ENCODE measurements around the gene XPO6.

The XPO6 gene

DNA sequence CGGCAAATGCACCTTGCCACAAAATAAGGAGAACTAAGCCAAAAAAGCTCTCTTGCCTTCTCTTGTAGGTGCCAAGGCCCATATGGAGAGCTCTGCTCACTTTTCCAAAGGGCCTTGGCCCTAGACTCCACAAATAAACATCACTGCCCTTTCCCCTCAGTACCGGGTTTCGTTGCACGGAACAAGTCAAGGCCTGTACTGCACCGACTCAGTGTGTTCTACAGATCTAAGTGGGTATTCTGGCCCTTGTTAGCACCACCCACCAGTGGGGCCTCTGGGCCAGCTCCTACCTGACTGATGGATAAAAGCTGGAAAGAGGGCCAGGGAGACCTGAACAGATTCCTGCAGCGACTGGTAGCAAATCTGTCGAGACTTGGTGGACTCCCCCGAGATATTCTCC lies 104.5 kb downstream of the XPO6 start:
- no peak overlapping the region for H3K27ac Mint-ChIP-seq
- no peaks in the 10 kb centered on the region for H3K9me3 Mint-ChIP-seq

DNA sequence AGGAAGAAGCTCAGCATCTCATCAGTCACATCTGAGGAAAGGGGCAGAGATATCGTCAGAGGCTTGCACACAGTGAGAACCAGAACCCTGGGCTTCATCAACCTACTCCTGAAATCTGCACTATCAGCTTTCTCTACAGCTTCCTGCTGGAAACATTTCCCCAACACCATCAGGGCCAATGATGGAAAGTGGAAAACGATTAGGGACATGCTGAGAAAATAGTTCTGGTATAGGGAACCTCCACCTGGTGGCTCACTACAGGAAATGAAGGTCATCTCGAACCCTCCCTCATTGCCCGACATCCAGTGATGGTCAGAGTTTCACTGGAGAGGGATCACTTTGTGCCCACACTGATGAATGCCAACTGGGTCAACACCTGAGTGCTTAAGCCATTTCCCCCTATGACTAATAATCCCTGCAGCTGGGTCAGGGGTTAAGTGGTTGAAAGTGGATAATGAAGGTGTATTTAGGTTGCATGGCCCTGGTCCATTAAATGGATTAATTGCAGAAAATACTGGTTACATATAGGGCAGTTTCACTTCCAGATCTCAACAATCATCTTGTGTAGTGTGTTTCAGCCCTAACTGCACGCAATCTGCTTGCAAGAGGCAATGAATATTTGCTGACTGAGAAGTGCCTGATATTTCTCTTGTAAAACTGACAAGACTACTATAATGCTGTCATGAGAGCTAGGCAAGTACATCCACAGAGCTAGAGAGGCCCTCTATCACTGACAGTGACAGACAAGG lies 105.1 kb downstream of the XPO6 start:
- Mint-ChIP-seq H3K4me1 (ENCODE audit: low read depth) (no peaks in the 10 kb centered on the region), H3K36me3 (ENCODE audit: low read depth) (peaks cover 84% of the 10 kb centered on the region), H3K4me3 (no peak overlapping the region), H3K27me3 (no peaks in the 10 kb centered on the region), H3K27ac (no peak overlapping the region), H3K9me3 (no peaks in the 10 kb centered on the region)

More for the DNA sequence above, 104.5 kb downstream of the XPO6 start:
- H3K27me3 Mint-ChIP-seq = no peaks in the 10 kb centered on the region
- peaks cover 83% of the 10 kb centered on the region for H3K36me3 Mint-ChIP-seq (ENCODE audit: low read depth)
- no peak overlapping the region for H3K4me3 Mint-ChIP-seq
- peaks cover 1% of the 10 kb centered on the region for H3K4me1 Mint-ChIP-seq (ENCODE audit: low read depth)

- Mint-ChIP-seq H3K27me3 (no peaks in the 10 kb centered on the region), H3K9me3 (no peaks in the 10 kb centered on the region), H3K27ac (no peak overlapping the region), H3K36me3 (ENCODE audit: low read depth) (peaks cover 81% of the 10 kb centered on the region), H3K4me3 (no peak overlapping the region), H3K4me1 (ENCODE audit: low read depth) (no peaks in the 10 kb centered on the region)
Observed at GRCh38 chr16:28105954-28106353, 105.8 kb downstream of the XPO6 start.

- no peak overlapping the region for H3K27ac Mint-ChIP-seq
Observed at GRCh38 chr16:28105297-28105696, 106.5 kb downstream of the XPO6 start.

GRCh38 chr16:28104404-28104803 lies 107.4 kb downstream of the XPO6 start:
- peaks cover 74% of the 10 kb centered on the region for H3K36me3 Mint-ChIP-seq (ENCODE audit: low read depth)
- H3K4me3 Mint-ChIP-seq = no peak overlapping the region
- H3K27ac Mint-ChIP-seq = no peak overlapping the region

More at GRCh38 chr16:28105297-28105696, 106.5 kb downstream of the XPO6 start:
- no peak overlapping the region for H3K4me3 Mint-ChIP-seq
- no peaks in the 10 kb centered on the region for H3K27me3 Mint-ChIP-seq
- no peaks in the 10 kb centered on the region for H3K4me1 Mint-ChIP-seq (ENCODE audit: low read depth)
- peaks cover 78% of the 10 kb centered on the region for H3K36me3 Mint-ChIP-seq (ENCODE audit: low read depth)
- H3K9me3 Mint-ChIP-seq = no peaks in the 10 kb centered on the region

DNA sequence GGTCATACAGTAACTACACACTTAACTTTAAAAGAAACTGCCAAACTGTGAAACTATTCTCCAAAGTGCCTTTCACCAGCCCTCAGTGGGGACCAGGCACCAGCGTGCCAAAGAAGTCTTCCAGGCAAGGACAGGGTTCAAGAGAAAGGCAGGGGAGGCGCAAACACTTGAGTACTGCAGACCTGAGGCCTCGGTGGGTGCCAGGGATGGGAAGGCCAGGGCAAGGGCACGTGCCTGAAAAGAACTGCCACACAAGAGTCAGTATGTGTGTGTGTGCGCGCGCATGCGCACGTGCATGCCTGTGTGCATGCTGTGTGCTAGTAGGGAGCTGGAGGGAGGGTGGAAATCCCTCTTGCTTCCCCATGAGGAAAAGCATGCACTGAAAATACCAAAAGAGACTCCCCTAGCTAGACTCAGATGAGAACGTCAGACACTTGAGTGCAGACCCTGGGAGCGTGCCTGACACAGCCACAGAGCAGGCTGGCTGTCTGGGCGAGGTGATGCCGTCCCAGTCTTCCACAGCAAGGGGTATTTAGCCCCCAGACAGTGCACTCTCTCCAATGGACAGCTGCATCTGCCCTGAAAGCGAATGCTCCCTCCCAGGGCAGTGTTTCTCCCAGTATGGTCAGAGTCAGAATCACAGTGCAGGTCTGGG lies 108.1 kb downstream of the XPO6 start:
- Mint-ChIP-seq H3K4me1 (ENCODE audit: low read depth) (no peaks in the 10 kb centered on the region), H3K9me3 (no peaks in the 10 kb centered on the region), H3K27ac (no peak overlapping the region)

More at GRCh38 chr16:28104404-28104803, 107.4 kb downstream of the XPO6 start:
- Mint-ChIP-seq H3K4me1 (ENCODE audit: low read depth) (no peaks in the 10 kb centered on the region), H3K27me3 (no peaks in the 10 kb centered on the region), H3K9me3 (no peaks in the 10 kb centered on the region)

DNA sequence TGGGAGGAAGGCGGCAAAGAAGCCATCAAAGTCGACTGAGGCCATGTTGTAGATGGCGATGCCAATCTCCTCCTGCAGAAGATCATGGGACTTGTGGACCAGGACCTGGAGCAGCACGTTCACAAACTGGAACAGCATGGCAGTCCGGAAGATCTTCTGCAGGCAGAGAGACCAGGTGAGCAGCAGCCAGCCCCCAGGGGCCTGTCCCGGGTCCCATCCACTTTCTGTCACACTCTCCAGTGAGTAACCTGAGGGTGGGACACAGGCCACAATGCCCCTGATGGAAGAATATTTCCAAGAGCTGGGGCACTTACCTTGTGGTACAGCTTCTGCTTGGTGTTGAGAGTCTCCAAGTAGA lies 110.3 kb downstream of the XPO6 start:
- Mint-ChIP-seq H3K4me1 (ENCODE audit: low read depth) (no peaks in the 10 kb centered on the region), H3K4me3 (no peak overlapping the region), H3K36me3 (ENCODE audit: low read depth) (peaks cover 81% of the 10 kb centered on the region), H3K27ac (no peak overlapping the region), H3K9me3 (no peaks in the 10 kb centered on the region), H3K27me3 (no peaks in the 10 kb centered on the region)

More for the DNA sequence above, 108.1 kb downstream of the XPO6 start:
- peaks cover 79% of the 10 kb centered on the region for H3K36me3 Mint-ChIP-seq (ENCODE audit: low read depth)
- no peak overlapping the region for H3K4me3 Mint-ChIP-seq
- no peaks in the 10 kb centered on the region for H3K27me3 Mint-ChIP-seq

DNA sequence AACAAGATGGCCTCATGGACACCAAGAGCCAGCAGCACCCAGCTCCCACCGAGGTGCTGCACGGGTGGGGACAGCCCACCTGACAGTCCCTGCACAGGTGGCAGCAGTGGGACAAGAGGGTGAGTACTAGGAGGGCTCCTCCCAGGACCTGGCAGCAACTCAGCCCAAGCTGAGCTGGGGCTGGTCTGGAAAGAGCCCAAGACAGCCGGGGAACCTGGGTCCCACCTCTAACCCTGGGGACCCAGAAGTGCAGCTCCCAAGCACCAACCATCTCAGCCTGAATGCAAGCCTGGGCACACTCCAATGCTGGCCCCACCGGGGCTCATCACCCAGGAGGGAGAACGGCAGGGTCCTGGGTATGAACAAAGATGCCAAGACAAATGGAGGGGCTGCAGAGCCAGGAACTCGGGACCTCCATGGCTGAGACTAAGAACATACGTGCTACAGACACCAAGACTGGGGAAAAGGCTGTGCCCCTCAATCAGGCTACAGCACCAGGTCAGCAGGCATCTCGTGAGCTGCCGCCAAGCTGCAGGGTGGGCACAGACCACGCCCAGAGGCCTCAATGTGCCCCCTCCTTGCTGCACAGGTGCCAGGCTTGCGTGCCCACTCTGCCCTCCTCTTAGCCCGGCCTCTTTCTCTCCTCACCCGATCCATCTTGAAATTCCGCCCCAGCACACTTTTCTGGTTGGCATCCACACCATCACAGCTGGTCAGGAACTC lies 110.8 kb downstream of the XPO6 start:
- no peak overlapping the region for H3K27ac Mint-ChIP-seq
- H3K27me3 Mint-ChIP-seq = no peaks in the 10 kb centered on the region
- H3K36me3 Mint-ChIP-seq (ENCODE audit: low read depth) = peaks cover 78% of the 10 kb centered on the region
- H3K4me3 Mint-ChIP-seq = no peak overlapping the region
- H3K9me3 Mint-ChIP-seq = no peaks in the 10 kb centered on the region
- H3K4me1 Mint-ChIP-seq (ENCODE audit: low read depth) = no peaks in the 10 kb centered on the region

- no peaks in the 10 kb centered on the region for H3K4me1 Mint-ChIP-seq (ENCODE audit: low read depth)
- no peaks in the 10 kb centered on the region for H3K9me3 Mint-ChIP-seq
- no peak overlapping the region for H3K27ac Mint-ChIP-seq
- H3K27me3 Mint-ChIP-seq = no peaks in the 10 kb centered on the region
- H3K36me3 Mint-ChIP-seq (ENCODE audit: low read depth) = peaks cover 64% of the 10 kb centered on the region
- H3K4me3 Mint-ChIP-seq = no peak overlapping the region
Observed at GRCh38 chr16:28098959-28099945, 112.5 kb downstream of the XPO6 start.

DNA sequence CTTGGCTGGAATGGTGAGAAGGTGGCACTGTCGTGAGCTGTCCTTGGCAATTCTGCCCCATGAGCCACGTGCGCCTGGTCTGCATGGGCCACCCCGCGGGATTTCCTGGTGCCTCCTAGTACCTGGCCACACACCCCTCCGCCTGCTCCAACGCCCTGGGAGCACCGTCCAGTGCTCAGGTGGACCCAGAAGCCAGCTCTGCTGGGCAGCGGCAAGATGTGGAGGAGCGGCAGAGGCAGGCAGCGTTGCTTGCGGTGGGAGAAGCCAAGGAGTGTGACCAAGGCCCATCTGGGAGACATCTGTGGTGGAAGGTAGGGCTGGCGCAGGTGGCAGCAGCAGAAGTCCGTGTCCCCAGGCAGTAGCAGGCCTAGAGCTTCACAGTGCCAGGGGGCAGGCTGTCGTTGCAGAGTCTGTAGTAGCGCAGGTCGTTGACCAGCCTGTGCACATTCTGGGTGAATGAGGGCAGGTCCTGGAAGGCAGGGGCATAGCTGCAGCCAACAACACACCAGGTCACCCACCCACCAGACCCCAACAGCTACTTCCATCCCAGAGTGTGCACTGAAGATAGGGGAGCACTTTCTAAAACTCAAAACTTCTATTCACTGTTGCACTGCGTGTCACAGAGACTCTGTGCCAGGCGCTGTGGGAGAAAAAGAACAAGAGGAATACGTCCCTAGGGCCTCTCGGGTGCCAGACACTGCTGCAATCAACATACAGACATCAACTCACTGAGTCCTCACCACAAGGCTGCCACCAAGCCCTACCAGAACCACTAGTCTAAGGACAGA lies 113.4 kb downstream of the XPO6 start:
- Mint-ChIP-seq H3K4me1 (ENCODE audit: low read depth) (no peaks in the 10 kb centered on the region), H3K27ac (no peak overlapping the region), H3K4me3 (no peak overlapping the region), H3K36me3 (ENCODE audit: low read depth) (peaks cover 55% of the 10 kb centered on the region), H3K27me3 (no peaks in the 10 kb centered on the region), H3K9me3 (no peaks in the 10 kb centered on the region)

GRCh38 chr16:28096983-28097899 lies 114.5 kb downstream of the XPO6 start:
- no peak overlapping the region for H3K27ac Mint-ChIP-seq
- peaks cover 45% of the 10 kb centered on the region for H3K36me3 Mint-ChIP-seq (ENCODE audit: low read depth)
- H3K9me3 Mint-ChIP-seq = no peaks in the 10 kb centered on the region
- no peaks in the 10 kb centered on the region for H3K4me1 Mint-ChIP-seq (ENCODE audit: low read depth)
- H3K4me3 Mint-ChIP-seq = no peak overlapping the region
- H3K27me3 Mint-ChIP-seq = no peaks in the 10 kb centered on the region

DNA sequence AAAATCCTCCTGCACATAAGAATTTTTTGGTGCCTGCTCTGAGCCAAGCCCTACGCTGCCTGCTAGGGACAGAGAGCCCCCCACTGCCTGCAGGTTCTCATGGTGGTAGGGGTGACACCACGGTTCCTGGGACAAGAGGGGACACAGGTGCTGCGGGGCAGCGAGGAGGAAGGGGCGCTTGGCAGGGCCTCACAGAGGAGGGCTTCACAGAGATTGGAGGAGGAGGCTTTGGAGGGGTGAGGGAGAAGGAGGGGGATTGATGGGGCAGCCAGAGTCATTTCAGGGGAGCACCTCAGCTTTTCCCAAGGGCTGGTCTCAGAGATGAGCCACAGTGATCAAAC lies 118.4 kb downstream of the XPO6 start:
- Mint-ChIP-seq H3K4me1 (ENCODE audit: low read depth) (no peaks in the 10 kb centered on the region), H3K27ac (no peak overlapping the region), H3K9me3 (no peaks in the 10 kb centered on the region), H3K4me3 (no peak overlapping the region), H3K27me3 (no peaks in the 10 kb centered on the region), H3K36me3 (ENCODE audit: low read depth) (peaks cover 16% of the 10 kb centered on the region)

DNA sequence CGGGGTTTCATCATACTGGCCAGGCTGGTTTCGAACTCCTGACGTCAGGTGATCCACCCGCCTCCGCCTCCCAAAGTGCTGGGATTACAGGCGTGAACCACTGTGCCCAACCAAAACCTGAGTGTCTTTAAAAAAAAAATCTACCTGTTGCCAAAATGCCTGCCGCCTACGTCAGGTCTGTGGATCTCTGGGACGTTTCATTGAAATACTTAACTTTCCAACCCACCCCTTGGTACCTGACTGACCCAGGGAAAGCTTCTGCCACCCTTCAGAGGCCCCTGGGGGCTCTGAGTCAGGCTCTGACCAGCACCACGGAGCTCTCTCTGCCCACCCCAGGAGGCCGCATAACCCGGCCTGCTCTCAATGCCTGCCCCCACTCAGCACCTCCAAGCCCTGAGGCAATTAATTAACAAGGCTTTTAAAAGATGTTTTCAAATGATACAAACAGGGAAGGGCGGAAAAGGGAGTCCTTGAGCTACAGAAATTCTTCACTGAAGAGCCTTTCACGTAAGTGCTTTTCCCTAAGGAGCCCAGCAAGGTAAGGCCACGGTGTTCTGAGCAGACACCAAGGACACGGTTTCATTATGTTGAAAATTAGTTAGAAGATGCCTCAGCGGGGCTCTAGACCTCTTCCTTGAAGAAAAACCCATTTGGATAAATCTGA lies 118.9 kb downstream of the XPO6 start:
- Mint-ChIP-seq H3K27ac (no peak overlapping the region), H3K4me1 (ENCODE audit: low read depth) (no peaks in the 10 kb centered on the region), H3K9me3 (no peaks in the 10 kb centered on the region), H3K27me3 (no peaks in the 10 kb centered on the region), H3K36me3 (ENCODE audit: low read depth) (peaks cover 11% of the 10 kb centered on the region), H3K4me3 (no peak overlapping the region)

Data from stimulated activated naive CD8-positive, alpha-beta T cell treated with anti-CD3 and anti-CD28 coated beads, Interleukin-15, Interleukin-2, amounts not matched to agents 100 ng/mL and 50 ng/mL, for 24 hours (primary cell).